Sigmoid colon (tissue), 4 donors: ENCODE data around the gene KCNH1.

Experiments
- POLR2AphosphoS5 ChIP-seq, 4 donors: sonication (generic); formaldehyde crosslinking; IDR thresholded peaks; one replicate each; pipeline ENCODE4 v1.6.1; 2017; ENCODE audit warnings: antibody characterized with exemption in 4 of 4
- TF ChIP-seq, protein P1 (sequence below), 4 experiments: fragments of 450-650 bp in 3 of 4; fragments of 200-600 bp in 1 of 4; IDR thresholded peaks; one replicate each; pipeline ENCODE4 v1.5.1; 2016 to 2019; ENCODE audit warnings: antibody characterized with exemption in 4 of 4, mild to moderate bottlenecking in 3 of 4, moderate library complexity in 2 of 4

- TF ChIP-seq, protein P1, sequence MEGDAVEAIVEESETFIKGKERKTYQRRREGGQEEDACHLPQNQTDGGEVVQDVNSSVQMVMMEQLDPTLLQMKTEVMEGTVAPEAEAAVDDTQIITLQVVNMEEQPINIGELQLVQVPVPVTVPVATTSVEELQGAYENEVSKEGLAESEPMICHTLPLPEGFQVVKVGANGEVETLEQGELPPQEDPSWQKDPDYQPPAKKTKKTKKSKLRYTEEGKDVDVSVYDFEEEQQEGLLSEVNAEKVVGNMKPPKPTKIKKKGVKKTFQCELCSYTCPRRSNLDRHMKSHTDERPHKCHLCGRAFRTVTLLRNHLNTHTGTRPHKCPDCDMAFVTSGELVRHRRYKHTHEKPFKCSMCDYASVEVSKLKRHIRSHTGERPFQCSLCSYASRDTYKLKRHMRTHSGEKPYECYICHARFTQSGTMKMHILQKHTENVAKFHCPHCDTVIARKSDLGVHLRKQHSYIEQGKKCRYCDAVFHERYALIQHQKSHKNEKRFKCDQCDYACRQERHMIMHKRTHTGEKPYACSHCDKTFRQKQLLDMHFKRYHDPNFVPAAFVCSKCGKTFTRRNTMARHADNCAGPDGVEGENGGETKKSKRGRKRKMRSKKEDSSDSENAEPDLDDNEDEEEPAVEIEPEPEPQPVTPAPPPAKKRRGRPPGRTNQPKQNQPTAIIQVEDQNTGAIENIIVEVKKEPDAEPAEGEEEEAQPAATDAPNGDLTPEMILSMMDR (IDR thresholded peaks at IDR 0.05) = no peak
- no peak for TF ChIP-seq POLR2AphosphoS5 (IDR thresholded peaks at IDR 0.05)
These were observed 42.1 kb downstream of the KCNH1 start for GRCh38 chr1:211091867-211092266.
